ENCODE data around the gene KLHL30. TPM values are rescaled to one million over a fixed set of nuclear protein-coding genes. Genes with fewer than 3 reads are reported as not detected.

KLHL30 gene
- total RNA-seq, 1 experiment from 2014 or later: not detected

- H2AFZ ChIP-seq (ENCODE audit: low read length): no peak overlapping the region
- no peak overlapping the region for H4K8ac ChIP-seq (replicated peaks; ENCODE audit: insufficient read length, low read depth, low read length)
- no peaks in the 10 kb centered on the region for H3K9me3 ChIP-seq (ENCODE audit: control insufficient read depth, low read depth, low read length)
- no peak overlapping the region for H2BK20ac ChIP-seq (ENCODE audit: low read depth, low read length, poor library complexity, severe bottlenecking)
- WGBS (ENCODE audit: extremely low coverage, insufficient read length, low lambda C conversion rate): no CpG with 5 or more reads among the region's 95 CpGs
- H3K18ac ChIP-seq (ENCODE audit: insufficient read length, low read depth, low read length): no peak overlapping the region
- H4K91ac ChIP-seq (ENCODE audit: insufficient read length, low read depth, low read length): no peak overlapping the region
- TF ChIP-seq CTCF (conservative IDR thresholded peaks at IDR 0.05): no peak
- no peak overlapping the region for H2BK15ac ChIP-seq (ENCODE audit: low read depth, low read length)
- H3K23ac ChIP-seq (ENCODE audit: insufficient read length, low read depth, low read length): no peak overlapping the region
- no peak overlapping the region for H3K9ac ChIP-seq (ENCODE audit: extremely low read depth, insufficient read length, low read length)
- no peak overlapping the region for H2BK5ac ChIP-seq (ENCODE audit: insufficient read length, low read length)
- H3K14ac ChIP-seq (ENCODE audit: insufficient read depth, low read length): no peak overlapping the region; the same call in 1 of the 2 replicates
- H4K5ac ChIP-seq (ENCODE audit: insufficient read length, low read depth, low read length): no peak overlapping the region
- H3K27ac Mint-ChIP-seq: no peak overlapping the region
- H3K79me2 ChIP-seq (ENCODE audit: insufficient read depth, low read length): no peaks in the 10 kb centered on the region
- peaks cover 11 to 14% of the 10 kb centered on the region in 2 experiments for H3K4me1 Mint-ChIP-seq
- no peaks in the 10 kb centered on the region for H4K20me1 ChIP-seq (ENCODE audit: control insufficient read depth, insufficient read depth, insufficient read length)
- no peak overlapping the region for H3K56ac ChIP-seq (ENCODE audit: insufficient read length, low read depth, low read length)
- H3K4ac ChIP-seq (ENCODE audit: low read depth, low read length): no peak overlapping the region
- H3K79me1 ChIP-seq (ENCODE audit: insufficient read depth, low read depth, low read length, poor library complexity, severe bottlenecking): no peaks in the 10 kb centered on the region
- H3K23me2 ChIP-seq (ENCODE audit: insufficient read length, low read depth, low read length, poor library complexity, severe bottlenecking): peaks cover 4% of the 10 kb centered on the region
- H3K4me1 ChIP-seq (ENCODE audit: insufficient read depth, low read length): no peaks in the 10 kb centered on the region
- H3K36me3 Mint-ChIP-seq (ENCODE audit: insufficient read depth in 1 of 3, low read depth in 3 of 3): peaks cover 0 to 5% (median 0%) of the 10 kb centered on the region in 3 experiments; a peak in 2 of 7 replicates
- peak overlapping the region; percentile 32 for H3K4me2 ChIP-seq (ENCODE audit: insufficient read depth, insufficient read length, low read length)
- DNase-seq: peak; percentile 46
- peaks cover 15% of the 10 kb centered on the region; the same call in 1 of the 2 replicates for H3K27me3 ChIP-seq (ENCODE audit: insufficient read depth, low read length)
- H2BK120ac ChIP-seq (ENCODE audit: low read depth, low read length, poor library complexity, severe bottlenecking): no peak overlapping the region
- H3K4me3 Mint-ChIP-seq: peak overlapping the region; percentile 33 to 62; a peak in 4 of 5 replicates
- H3T11ph ChIP-seq (ENCODE audit: low read length): no peak overlapping the region
- no peak overlapping the region for H2AK5ac ChIP-seq (ENCODE audit: insufficient read length, low read length)
- H3K9me3 Mint-ChIP-seq: peaks cover 0 to 4% of the 10 kb centered on the region in 2 experiments; a peak in 1 of 5 replicates
- no peak overlapping the region for H3K27ac ChIP-seq (ENCODE audit: insufficient read length, low read depth, low read length)
- no peak overlapping the region for H2BK12ac ChIP-seq (ENCODE audit: insufficient read length, low read depth, low read length)
- H3K27me3 Mint-ChIP-seq (ENCODE audit: low read depth): peaks cover 62% of the 10 kb centered on the region
Measured at GRCh38 chr2:238163481-238164198, 25.2 kb downstream of the KLHL30 start.
